ENCODE measurements around the gene NOX4. TPM values are rescaled to one million over a fixed set of nuclear protein-coding genes. Genes with fewer than 3 reads are reported as not detected.
"Not testable (repeated sequence)": the region's sequence is repeated elsewhere in the genome, so short reads cannot be mapped to it uniquely, and the experiment has no call there.

NOX4 gene
- total and polyA plus RNA-seq, 2 donors (not counting 1 experiment from before 2014, with no cell fraction given), result not detected

DNA sequence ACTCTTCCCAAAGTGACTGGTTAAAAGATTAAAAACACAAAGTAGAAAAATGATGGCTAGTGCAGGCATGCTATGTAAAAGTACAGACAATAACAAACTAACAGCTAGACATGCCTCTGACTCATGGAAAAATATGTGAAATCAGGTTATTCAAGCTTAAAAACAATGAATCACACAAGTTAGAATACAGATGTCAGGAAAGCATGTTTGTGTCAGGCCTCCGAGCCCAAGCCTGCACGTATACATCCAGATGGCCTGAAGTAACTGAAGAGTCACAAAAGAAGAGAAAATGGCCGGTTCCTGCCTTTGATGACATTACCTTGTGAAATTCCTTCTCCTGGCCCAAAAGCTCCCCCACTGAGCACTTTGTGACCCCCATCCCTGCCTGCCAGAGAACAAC, 110.1 kb downstream of the NOX4 start:
- Histone ChIP-seq H3K9ac (ENCODE audit: low read length) (no peak overlapping the region), H3K4me3 (ENCODE audit: control extremely low read depth in 1 of 5, extremely low read depth in 1 of 5, insufficient read depth in 1 of 5, low read depth in 2 of 5, low read length in 4 of 5) (no peak overlapping the region), H3K4me2 (replicated peaks; ENCODE audit: low read depth, low read length, poor library complexity, severe bottlenecking) (no peak overlapping the region), H4K20me1 (ENCODE audit: control insufficient read depth, insufficient read depth, low read length, poor library complexity, severe bottlenecking) (no peaks in the 10 kb centered on the region), H2AFZ (ENCODE audit: insufficient read depth, low read depth, low read length, poor library complexity, severe bottlenecking) (no peak overlapping the region), H3K9me3 (ENCODE audit: control extremely low read depth in 1 of 3, control insufficient read depth in 2 of 3, insufficient read depth in 1 of 3, low read length in 2 of 3) (no peaks in the 10 kb centered on the region), H3K27ac (ENCODE audit: low read length in 2 of 2) (no peak overlapping the region), H3K36me3 (replicated peaks in 1 of 2; ENCODE audit: control extremely low read depth in 1 of 2, control insufficient read depth in 1 of 2, extremely low read depth in 1 of 2, insufficient read depth in 2 of 2, low read length in 1 of 2) (no peaks in the 10 kb centered on the region), H3K79me2 (ENCODE audit: control insufficient read depth, insufficient read depth, low read length) (no peaks in the 10 kb centered on the region), H3K27me3 (replicated peaks in 1 of 4; ENCODE audit: control extremely low read depth in 1 of 4, control insufficient read depth in 3 of 4, insufficient read depth in 4 of 4, low read length in 3 of 4) (no peaks in the 10 kb centered on the region), H3K4me1 (ENCODE audit: control insufficient read depth in 2 of 2, insufficient read depth in 2 of 2, low read length in 2 of 2) (no peaks in the 10 kb centered on the region)
- no peak overlapping the region for H3K27ac Mint-ChIP-seq
- H3K9me3 Mint-ChIP-seq (ENCODE audit: insufficient read depth), result peaks cover 3% of the 10 kb centered on the region
- no peaks in the 10 kb centered on the region for H3K27me3 Mint-ChIP-seq
- intact Hi-C loops (cut with micrococcal nuclease), result no loop called here
- H3K4me3 Mint-ChIP-seq, result no peak overlapping the region
- no peak for ATAC-seq (ENCODE audit: low read depth)
- POLR2A ChIA-PET, result no interaction called here
- TF ChIP-seq, protein P1, sequence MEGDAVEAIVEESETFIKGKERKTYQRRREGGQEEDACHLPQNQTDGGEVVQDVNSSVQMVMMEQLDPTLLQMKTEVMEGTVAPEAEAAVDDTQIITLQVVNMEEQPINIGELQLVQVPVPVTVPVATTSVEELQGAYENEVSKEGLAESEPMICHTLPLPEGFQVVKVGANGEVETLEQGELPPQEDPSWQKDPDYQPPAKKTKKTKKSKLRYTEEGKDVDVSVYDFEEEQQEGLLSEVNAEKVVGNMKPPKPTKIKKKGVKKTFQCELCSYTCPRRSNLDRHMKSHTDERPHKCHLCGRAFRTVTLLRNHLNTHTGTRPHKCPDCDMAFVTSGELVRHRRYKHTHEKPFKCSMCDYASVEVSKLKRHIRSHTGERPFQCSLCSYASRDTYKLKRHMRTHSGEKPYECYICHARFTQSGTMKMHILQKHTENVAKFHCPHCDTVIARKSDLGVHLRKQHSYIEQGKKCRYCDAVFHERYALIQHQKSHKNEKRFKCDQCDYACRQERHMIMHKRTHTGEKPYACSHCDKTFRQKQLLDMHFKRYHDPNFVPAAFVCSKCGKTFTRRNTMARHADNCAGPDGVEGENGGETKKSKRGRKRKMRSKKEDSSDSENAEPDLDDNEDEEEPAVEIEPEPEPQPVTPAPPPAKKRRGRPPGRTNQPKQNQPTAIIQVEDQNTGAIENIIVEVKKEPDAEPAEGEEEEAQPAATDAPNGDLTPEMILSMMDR (IDR thresholded peaks at IDR 0.05), result no peak
- no peak for TF ChIP-seq EZH2 (IDR thresholded peaks at IDR 0.05; ENCODE audit: borderline replicate concordance, insufficient read depth, low read depth, low read length, poor library complexity, severe bottlenecking)
- 97% methylated on average over 3 of the region's 3 CpGs for WGBS (ENCODE audit: insufficient coverage)
- no peak for DNase-seq
- CTCF ChIA-PET, result no interaction called here
- H3K4me1 Mint-ChIP-seq, result no peaks in the 10 kb centered on the region

DNA sequence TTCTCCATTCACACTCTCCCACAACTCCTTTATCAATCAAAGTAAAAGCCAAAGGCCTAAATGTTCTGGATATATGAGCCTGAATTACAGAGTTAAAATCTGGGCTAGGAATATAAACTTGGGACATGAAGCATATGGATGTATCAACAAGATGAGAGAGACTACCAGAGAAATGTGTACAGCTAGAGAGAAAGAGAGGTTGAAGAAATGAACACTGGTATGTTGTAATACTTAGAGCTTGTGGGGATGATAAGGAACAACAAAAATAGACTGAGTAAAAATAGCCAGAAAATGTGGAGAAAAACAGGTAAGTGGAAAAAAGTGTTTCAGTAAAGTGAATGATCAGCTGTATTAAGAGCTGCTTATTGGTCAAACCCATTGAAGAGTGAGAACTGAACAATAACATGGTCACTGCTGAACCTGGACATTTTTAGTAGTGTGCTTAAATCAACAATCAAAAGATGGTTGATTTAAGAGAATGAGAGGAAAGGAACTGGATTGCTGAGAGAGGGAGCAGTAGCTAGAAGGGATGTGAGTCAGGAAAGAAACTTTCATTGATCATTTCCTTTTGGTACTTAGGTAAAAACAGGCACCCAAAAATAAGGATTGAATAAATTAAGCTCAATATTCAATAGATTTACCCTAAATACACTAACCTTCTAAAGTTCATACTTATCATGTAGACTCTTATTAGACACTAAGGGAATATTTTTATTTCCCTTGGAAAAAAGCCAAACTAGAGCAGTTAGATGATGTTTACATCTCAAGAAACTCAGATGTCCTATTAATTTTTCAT, 111.0 kb downstream of the NOX4 start:
- H3K27me3 ChIP-seq (replicated peaks in 1 of 4; ENCODE audit: control extremely low read depth in 1 of 4, control insufficient read depth in 3 of 4, insufficient read depth in 4 of 4, low read length in 3 of 4); H3K27ac ChIP-seq (ENCODE audit: low read length in 2 of 2); H3K4me1 ChIP-seq (ENCODE audit: control insufficient read depth in 2 of 2, insufficient read depth in 2 of 2, low read length in 2 of 2); H3K36me3 ChIP-seq (replicated peaks in 1 of 2; ENCODE audit: control extremely low read depth in 1 of 2, control insufficient read depth in 1 of 2, extremely low read depth in 1 of 2, insufficient read depth in 2 of 2, low read length in 1 of 2); H3K9me3 Mint-ChIP-seq (ENCODE audit: insufficient read depth); POLR2A ChIA-PET; ATAC-seq (ENCODE audit: low read depth); CTCF ChIA-PET; H3K9me3 ChIP-seq (ENCODE audit: control extremely low read depth in 1 of 3, control insufficient read depth in 2 of 3, insufficient read depth in 1 of 3, low read length in 2 of 3); H3K4me3 Mint-ChIP-seq; H3K4me2 ChIP-seq (replicated peaks; ENCODE audit: low read depth, low read length, poor library complexity, severe bottlenecking); intact Hi-C loops (cut with micrococcal nuclease); H3K9ac ChIP-seq (ENCODE audit: low read length); H3K27me3 Mint-ChIP-seq; H2AFZ ChIP-seq (ENCODE audit: insufficient read depth, low read depth, low read length, poor library complexity, severe bottlenecking); H3K27ac Mint-ChIP-seq; H3K4me1 Mint-ChIP-seq; H3K79me2 ChIP-seq (ENCODE audit: control insufficient read depth, insufficient read depth, low read length); H4K20me1 ChIP-seq (ENCODE audit: control insufficient read depth, insufficient read depth, low read length, poor library complexity, severe bottlenecking); H3K4me3 ChIP-seq (ENCODE audit: control extremely low read depth in 1 of 5, extremely low read depth in 1 of 5, insufficient read depth in 1 of 5, low read depth in 2 of 5, low read length in 4 of 5); DNase-seq: not testable (repeated sequence)

- H3K4me3 ChIP-seq (ENCODE audit: control extremely low read depth in 1 of 5, extremely low read depth in 1 of 5, insufficient read depth in 1 of 5, low read depth in 2 of 5, low read length in 4 of 5); H3K27ac ChIP-seq (ENCODE audit: low read length in 2 of 2); H3K36me3 ChIP-seq (replicated peaks in 1 of 2; ENCODE audit: control extremely low read depth in 1 of 2, control insufficient read depth in 1 of 2, extremely low read depth in 1 of 2, insufficient read depth in 2 of 2, low read length in 1 of 2); POLR2A ChIA-PET; ATAC-seq (ENCODE audit: low read depth); H3K4me2 ChIP-seq (replicated peaks; ENCODE audit: low read depth, low read length, poor library complexity, severe bottlenecking); H3K4me1 ChIP-seq (ENCODE audit: control insufficient read depth in 2 of 2, insufficient read depth in 2 of 2, low read length in 2 of 2); H3K9ac ChIP-seq (ENCODE audit: low read length); H3K27ac Mint-ChIP-seq; intact Hi-C loops (cut with micrococcal nuclease); H3K4me3 Mint-ChIP-seq; DNase-seq; H3K9me3 Mint-ChIP-seq (ENCODE audit: insufficient read depth); H2AFZ ChIP-seq (ENCODE audit: insufficient read depth, low read depth, low read length, poor library complexity, severe bottlenecking); H3K9me3 ChIP-seq (ENCODE audit: control extremely low read depth in 1 of 3, control insufficient read depth in 2 of 3, insufficient read depth in 1 of 3, low read length in 2 of 3); H4K20me1 ChIP-seq (ENCODE audit: control insufficient read depth, insufficient read depth, low read length, poor library complexity, severe bottlenecking); H3K27me3 Mint-ChIP-seq; H3K27me3 ChIP-seq (replicated peaks in 1 of 4; ENCODE audit: control extremely low read depth in 1 of 4, control insufficient read depth in 3 of 4, insufficient read depth in 4 of 4, low read length in 3 of 4); H3K4me1 Mint-ChIP-seq; CTCF ChIA-PET; H3K79me2 ChIP-seq (ENCODE audit: control insufficient read depth, insufficient read depth, low read length): not testable (repeated sequence)
- WGBS (ENCODE audit: insufficient coverage), result no CpG with 5 or more reads among the region's 1 CpG
Measured at GRCh38 chr11:89378986-89379385, 112.2 kb downstream of the NOX4 start.
